ENCODE measurements around the gene FGD5.

The FGD5 gene

GRCh38 chr3:14935592-14936345 is 117.0 kb downstream of the FGD5 start:
- DNase-seq, result no peak

GRCh38 chr3:14938954-14939353 is 120.2 kb downstream of the FGD5 start:
- DNase-seq, result peak; percentile 46

DNA sequence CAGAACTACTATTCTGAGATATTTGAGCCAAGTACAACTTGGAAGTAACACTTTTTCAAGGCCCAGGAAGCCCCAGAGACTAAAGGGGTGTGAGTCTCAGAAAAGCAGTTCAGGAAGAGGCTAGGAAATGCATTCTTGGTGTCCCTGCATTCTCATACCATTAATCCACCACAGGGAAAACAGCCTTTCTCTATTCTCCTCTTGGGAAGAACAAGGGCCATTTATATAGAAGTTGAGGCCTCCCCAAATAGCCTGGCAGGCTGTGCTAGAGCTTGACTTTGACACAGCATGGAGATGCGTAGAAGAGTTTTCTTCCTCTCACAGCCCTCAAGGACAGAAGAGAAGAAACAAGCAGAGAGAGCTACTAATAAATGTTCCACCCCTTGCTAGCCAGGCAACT is 123.1 kb downstream of the FGD5 start:
- DNase-seq, result no peak

GRCh38 chr3:14943042-14943441 is 124.3 kb downstream of the FGD5 start:
- no peak for DNase-seq

DNA sequence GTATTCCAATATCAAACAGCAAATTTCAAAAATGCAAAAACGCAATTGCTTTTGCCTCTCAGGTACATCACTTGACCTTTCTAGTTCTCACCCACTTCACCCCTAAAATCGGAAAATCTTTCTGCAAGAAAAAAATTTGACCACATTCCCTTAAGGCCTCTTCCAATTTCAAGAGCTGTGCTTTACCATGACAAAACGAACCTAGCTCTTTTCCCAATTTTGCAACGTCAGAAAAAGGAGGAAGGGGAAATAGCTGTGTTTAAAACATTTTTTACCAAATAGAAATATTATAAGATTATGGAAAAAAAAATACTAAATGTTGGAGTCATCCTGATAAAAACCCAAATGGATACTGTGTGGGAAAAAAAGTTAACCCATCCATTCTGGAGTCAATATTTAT is 127.5 kb downstream of the FGD5 start:
- no peak for DNase-seq

DNA sequence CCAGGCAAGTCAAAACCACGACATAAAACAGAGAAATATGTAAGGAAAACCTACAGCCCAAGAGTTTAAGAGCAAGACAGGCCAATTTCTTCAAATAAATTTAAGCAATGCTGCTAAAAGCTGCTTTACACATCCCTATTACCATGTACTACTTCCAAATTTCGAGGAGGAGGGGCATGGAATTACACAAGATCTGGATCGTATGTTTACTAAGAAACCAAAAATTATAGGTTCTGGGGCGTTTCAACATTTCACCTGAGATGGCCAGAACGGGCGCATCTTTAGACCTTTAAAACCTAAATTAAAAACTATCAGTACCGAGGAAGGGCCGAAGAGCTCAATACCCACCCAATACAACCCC is 128.0 kb downstream of the FGD5 start:
- DNase-seq, result no peak

- peak; percentile 94 for DNase-seq
These were observed 128.5 kb downstream of the FGD5 start, which contains the start of gene NR2C2 for GRCh38 chr3:14947100-14947885. NR2C2 (plus strand) TSS chr3:14947583; CDS start chr3:15003915, 56,332 bp downstream.

DNA sequence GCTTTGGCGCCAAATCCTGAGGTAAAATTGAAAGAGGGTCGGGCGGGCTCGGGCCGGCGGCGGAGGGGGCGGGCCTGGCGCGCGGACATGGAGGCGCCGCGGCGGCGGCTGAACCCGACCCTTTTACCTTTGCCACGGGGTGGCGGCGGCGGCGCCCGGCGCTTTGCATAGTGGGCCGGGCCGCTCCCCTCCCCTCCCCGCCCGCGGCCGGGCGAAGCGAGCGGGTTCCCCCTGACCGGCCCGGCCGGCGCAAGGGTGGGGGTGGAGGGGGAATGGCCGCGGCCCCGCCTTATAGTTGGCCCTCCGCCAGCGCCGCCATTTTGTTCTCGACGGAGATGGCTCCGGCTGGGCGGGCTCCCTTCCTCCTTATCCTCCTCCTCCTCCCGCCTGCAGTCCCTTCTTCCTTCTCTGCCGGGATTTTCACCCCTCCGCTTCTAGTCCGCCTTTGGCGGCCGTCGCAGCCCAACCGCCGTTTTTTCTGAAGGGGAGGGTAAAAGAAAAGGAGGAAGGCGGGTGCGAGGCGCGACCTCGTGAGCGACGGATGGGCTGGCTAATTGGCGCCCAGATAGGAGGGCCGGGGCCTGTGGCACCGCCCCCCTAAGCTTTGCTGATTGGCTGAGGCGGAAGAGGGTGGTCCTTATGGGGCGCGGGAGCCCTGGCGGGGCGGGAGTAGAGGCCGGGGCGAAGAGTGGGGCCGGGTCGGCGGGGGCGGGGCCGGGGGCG is 129.3 kb downstream of the FGD5 start:
- peak; percentile 98 for DNase-seq

- no peak for DNase-seq
These were observed 129.9 kb downstream of the FGD5 start for GRCh38 chr3:14948609-14949038.

GRCh38 chr3:14949126-14949525 is 130.4 kb downstream of the FGD5 start:
- no peak for DNase-seq

DNA sequence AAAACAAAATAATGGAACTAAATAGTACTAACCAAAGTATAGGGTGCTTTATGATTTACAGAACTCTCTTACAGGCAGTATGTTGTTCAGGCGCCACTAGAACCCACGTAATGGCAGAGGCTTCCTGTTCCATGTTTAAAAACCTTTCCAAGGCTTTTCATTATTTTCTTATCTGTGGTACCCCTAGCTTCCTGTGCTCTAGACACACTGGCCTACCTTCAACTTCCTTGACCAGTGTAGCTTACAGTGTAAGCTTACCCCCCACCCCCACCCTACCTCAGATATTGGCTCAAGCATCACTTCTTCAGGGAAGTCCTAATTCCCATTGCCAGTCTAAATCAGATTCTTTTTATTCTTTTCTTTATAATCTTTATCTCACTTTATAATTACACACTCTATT is 131.5 kb downstream of the FGD5 start:
- peak; percentile 61 for DNase-seq

DNA sequence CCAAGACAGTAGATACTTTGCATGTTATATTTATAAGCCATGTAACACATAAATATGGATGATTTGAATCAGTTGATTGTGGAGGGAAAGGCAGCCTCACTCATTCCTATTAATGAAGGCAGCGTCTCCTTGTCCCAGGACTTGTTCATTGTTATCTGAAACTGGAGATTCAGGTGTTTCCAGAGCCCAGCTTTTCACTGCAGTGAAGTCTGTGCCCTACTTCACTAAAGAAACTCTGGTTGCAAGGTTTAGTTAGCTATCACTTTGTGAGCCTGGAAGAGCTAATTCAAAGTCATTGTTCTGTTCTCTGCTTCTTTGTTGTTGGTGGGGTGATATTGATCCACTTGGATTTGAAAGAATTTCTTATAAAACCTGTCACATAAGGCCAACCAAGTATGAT is 138.4 kb downstream of the FGD5 start:
- DNase-seq, result no peak

DNA sequence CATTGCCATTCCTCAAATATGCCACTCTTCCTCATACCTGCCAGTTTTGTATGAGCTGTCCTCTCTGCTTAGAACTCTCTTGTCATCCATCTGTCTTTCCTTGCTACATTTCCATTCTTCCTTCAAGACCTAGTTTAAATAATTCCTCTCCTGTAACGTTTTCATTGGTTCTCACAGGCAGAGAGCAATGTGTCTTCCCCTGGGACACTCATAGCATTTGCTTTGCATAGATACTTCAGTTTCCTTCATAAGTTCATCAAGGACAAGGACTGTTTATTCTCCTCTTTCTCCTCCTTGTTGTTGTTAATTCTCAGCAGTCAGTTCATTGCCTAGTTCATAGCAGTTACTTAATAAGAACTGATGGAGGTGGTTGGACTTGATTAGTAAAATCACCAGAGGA is 139.2 kb downstream of the FGD5 start:
- DNase-seq, result no peak

GRCh38 chr3:14959359-14959943 is 140.7 kb downstream of the FGD5 start:
- DNase-seq, result peak; percentile 67

GRCh38 chr3:14962762-14963161 is 144.0 kb downstream of the FGD5 start:
- DNase-seq, result no peak

GRCh38 chr3:14967285-14967684 is 148.5 kb downstream of the FGD5 start:
- no peak for DNase-seq

DNA sequence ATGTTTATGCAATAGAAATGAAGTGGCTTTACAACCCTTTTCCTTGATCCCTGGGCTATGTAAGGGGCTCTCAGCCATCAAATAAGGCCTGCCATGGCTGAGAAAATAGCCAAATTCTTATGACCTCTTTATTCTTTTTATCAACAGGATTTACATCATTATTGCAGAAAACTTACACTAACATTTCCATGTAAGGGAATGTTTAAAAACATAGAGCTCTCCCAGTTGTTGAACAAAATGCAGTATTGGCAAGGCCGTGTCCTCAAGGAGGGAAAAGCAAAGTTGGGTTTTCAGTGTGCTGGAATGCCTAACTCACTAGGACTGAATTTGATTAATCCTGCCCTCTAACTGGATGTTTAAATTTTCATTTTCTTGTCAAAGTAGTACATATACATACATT is 150.9 kb downstream of the FGD5 start:
- DNase-seq, result no peak

- no peak for DNase-seq
These were observed 157.6 kb downstream of the FGD5 start for GRCh38 chr3:14976317-14976716.

DNA sequence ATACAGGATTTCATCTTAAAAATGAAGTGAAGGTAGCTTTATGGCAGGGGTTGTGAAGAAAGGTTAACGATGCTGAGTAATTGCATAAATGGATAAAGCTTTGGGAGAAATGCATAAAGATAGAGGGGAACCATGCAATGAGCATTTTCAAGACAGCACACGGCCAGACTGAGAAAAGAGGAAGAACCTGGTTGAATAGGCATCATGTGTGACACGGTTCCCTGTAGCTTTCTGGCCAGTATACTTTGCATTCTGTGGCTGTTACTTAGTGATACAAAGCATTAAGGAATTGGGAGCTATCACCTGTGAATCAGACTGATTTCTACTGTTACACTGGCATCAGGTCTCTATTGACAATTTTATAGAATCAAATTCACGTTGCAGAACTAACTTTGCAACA is 161.9 kb downstream of the FGD5 start:
- DNase-seq, result peak; percentile 66

All from hematopoietic multipotent progenitor cell treated with erythropoietin and hydrocortisone succinate and interleukin-3 and kit ligand, for 4 days (in vitro differentiated cells).